A549 (cell line): ENCODE results near the gene ZBTB38. TPM values are rescaled to one million over a fixed set of nuclear protein-coding genes. Genes with fewer than 3 reads are reported as not detected.

Experiments used
- ATAC-seq, 2 experiments: fragments of 200-7000 bp in 1 of 2; fragments of >200 bp in 1 of 2; cut with Nextera tagmentation in 1 of 2; cut with Tn5 transposase in 1 of 2; 3 replicates each; pipeline versions ENCODE4 v1.8.0 to v1.9.1; 2018 to 2020; ENCODE audit warnings: mild to moderate bottlenecking in 1 of 2, moderate library complexity in 1 of 2
- CTCF ChIA-PET: fragments of 300-600 bp; sonication (Branson Sonifier 250); formaldehyde crosslinking; extraction: SDS; loops from one replicate; lab custom pipeline; 2021; ENCODE audit warnings: antibody characterized with exemption, inconsistent platforms; lab: Yijun Ruan, JAX
- POLR2A ChIA-PET: fragments of 350-600 bp; formaldehyde crosslinking; extraction: SDS; loops from one replicate; lab custom pipeline; 2021; ENCODE audit warnings: antibody characterized with exemption, inconsistent platforms; lab: Yijun Ruan, JAX
- DNase-seq, 2 experiments: peaks; one replicate each; pipeline versions ENCODE4 v3.0.0 to v3.0.0-alpha.2; 2011 to 2016; ENCODE audit warnings: low read depth in 1 of 2, low spot score in 1 of 2
- FAIRE-seq: peaks from 2 replicates; lab custom pipeline; 2011; peaks lifted over from hg19 to GRCh38; lab: Jason Lieb, UNC
- H3K27ac ChIP-seq, 2 experiments: fragments of >200 bp; sonication (Bioruptor Twin); formaldehyde crosslinking; 3 replicates each; pipeline ENCODE4 v1.5.1; 2016 to 2017
- H3K4me1 ChIP-seq: fragments of >200 bp; sonication (Bioruptor Twin); formaldehyde crosslinking; 3 replicates; pipeline ENCODE4 v1.6.1; 2016
- H3K4me2 ChIP-seq: fragments of >200 bp; sonication (Bioruptor Twin); formaldehyde crosslinking; 3 replicates; pipeline ENCODE4 v1.6.1; 2016
- H3K4me3 ChIP-seq: fragments of >200 bp; sonication (Bioruptor Twin); formaldehyde crosslinking; 3 replicates; pipeline ENCODE4 v1.5.1; 2016
- H3K9me3 ChIP-seq: fragments of >200 bp; sonication (Bioruptor Twin); formaldehyde crosslinking; 3 replicates; pipeline ENCODE4 v1.6.1; 2016
- EHF ChIP-seq: fragments of 250-450 bp; sonication (Bioruptor Pico); IDR thresholded peaks from 2 replicates; pipeline ENCODE4 v1.5.0; 2020; ENCODE audit warnings: mild to moderate bottlenecking
- EHMT2 ChIP-seq: fragments of 200-600 bp; sonication (generic); IDR thresholded peaks from 2 replicates; pipeline ENCODE4 v1.6.1; 2016; ENCODE audit warnings: antibody characterized with exemption, low read depth, mild to moderate bottlenecking, moderate library complexity
- EP300 ChIP-seq, 2 experiments: fragments of >200 bp; sonication (Bioruptor Twin); formaldehyde crosslinking; IDR thresholded peaks; 2 replicates in 1 of 2; 3 replicates in 1 of 2; pipeline ENCODE4 v1.6.1; 2016 to 2017
- ESRRA ChIP-seq: fragments of 150-350 bp; IDR thresholded peaks from 2 replicates; pipeline ENCODE4 v1.6.1; 2014; ENCODE audit warnings: mild to moderate bottlenecking, low read length, borderline replicate concordance
- FOSB ChIP-seq: fragments of 250-450 bp; sonication (Bioruptor Pico); IDR thresholded peaks from 2 replicates; pipeline ENCODE4 v1.5.0; 2020; ENCODE audit warnings: mild to moderate bottlenecking, moderate library complexity
- FOSL2 ChIP-seq, 2 experiments: fragments of 450-650 bp in 1 of 2; fragments of >200 bp in 1 of 2; sonication (Bioruptor Twin) in 1 of 2; formaldehyde crosslinking; IDR thresholded peaks; 2 replicates each; pipeline versions ENCODE4 v1.5.0 to v1.6.1; 2016 to 2020; ENCODE audit warnings: mild to moderate bottlenecking in 1 of 2, moderate library complexity in 1 of 2
- HES2 ChIP-seq: fragments of >200 bp; sonication (Bioruptor Twin); formaldehyde crosslinking; IDR thresholded peaks from 2 replicates; pipeline ENCODE4 v1.6.1; 2016
- HEYL ChIP-seq: fragments of 250-450 bp; sonication (Bioruptor Pico); IDR thresholded peaks from 2 replicates; pipeline ENCODE4 v1.8.0; 2021; ENCODE audit warnings: mild to moderate bottlenecking, moderate library complexity
- HOXB13 ChIP-seq: fragments of 250-450 bp; sonication (Bioruptor Pico); IDR thresholded peaks from 2 replicates; pipeline ENCODE4 v1.5.0; 2020; ENCODE audit warnings: low read depth, mild to moderate bottlenecking, moderate library complexity
- HOXB5 ChIP-seq: fragments of 250-450 bp; sonication (Bioruptor Pico); IDR thresholded peaks from 2 replicates; pipeline ENCODE4 v1.5.0; 2020; ENCODE audit warnings: mild to moderate bottlenecking, moderate library complexity
- JUN ChIP-seq, 2 experiments: fragments of >200 bp; sonication (Bioruptor Twin); formaldehyde crosslinking; IDR thresholded peaks; 2 replicates in 1 of 2; 3 replicates in 1 of 2; pipeline ENCODE4 v1.6.1; 2016 to 2017
- JUNB ChIP-seq: fragments of >200 bp; sonication (Bioruptor Twin); formaldehyde crosslinking; IDR thresholded peaks from 2 replicates; pipeline ENCODE4 v1.6.1; 2016
- KDM5A ChIP-seq: fragments of 200-600 bp; sonication (generic); IDR thresholded peaks from 2 replicates; pipeline ENCODE4 v1.6.1; 2016; ENCODE audit warnings: antibody characterized with exemption, mild to moderate bottlenecking
- MAFK ChIP-seq: fragments of 450-650 bp; IDR thresholded peaks from 2 replicates; pipeline ENCODE4 v1.6.1; 2014; ENCODE audit not compliant: partially characterized antibody
- MYC ChIP-seq: IDR thresholded peaks from 2 replicates; pipeline ENCODE4 v1.6.1; 2012; ENCODE audit warnings: mild to moderate bottlenecking, inconsistent platforms, low read length, improper control_type of control experiment, borderline replicate concordance
- NPAS2 ChIP-seq: fragments of 250-450 bp; sonication (Bioruptor Pico); IDR thresholded peaks from 2 replicates; pipeline ENCODE4 v1.8.0; 2022; ENCODE audit warnings: mild to moderate bottlenecking, moderate library complexity, borderline replicate concordance
- NR3C1 ChIP-seq: fragments of >200 bp; sonication (Bioruptor Twin); formaldehyde crosslinking; IDR thresholded peaks from 3 replicates; pipeline ENCODE4 v1.6.1; 2017
- PHF8 ChIP-seq: fragments of 200-600 bp; sonication (generic); IDR thresholded peaks from 2 replicates; pipeline ENCODE4 v1.6.1; 2016; ENCODE audit warnings: low read depth, mild to moderate bottlenecking, antibody characterized with exemption, moderate library complexity, borderline replicate concordance
- POLR2A ChIP-seq: IDR thresholded peaks from 2 replicates; pipeline ENCODE4 v1.6.1; 2012; ENCODE audit warnings: mild to moderate bottlenecking, low read length
- POLR2AphosphoS2 ChIP-seq: conservative IDR thresholded peaks from 2 replicates; pipeline ENCODE4 v1.6.1; 2012; ENCODE audit warnings: low read length, improper control_type of control experiment, inconsistent platforms
- RCOR1 ChIP-seq: fragments of 150-350 bp; IDR thresholded peaks from 2 replicates; pipeline ENCODE4 v1.6.1; 2014; ENCODE audit warnings: antibody characterized with exemption, low read length, low read depth
- SREBF2 ChIP-seq: fragments of 450-650 bp; IDR thresholded peaks from 2 replicates; pipeline ENCODE4 v1.6.1; 2014; ENCODE audit warnings: mild to moderate bottlenecking, moderate library complexity
- TFCP2L1 ChIP-seq: fragments of 250-450 bp; sonication (Bioruptor Pico); IDR thresholded peaks from 2 replicates; pipeline ENCODE4 v1.5.0; 2021; ENCODE audit warnings: mild to moderate bottlenecking
- USF2 ChIP-seq: fragments of 450-650 bp; IDR thresholded peaks from 2 replicates; pipeline ENCODE4 v1.6.1; 2014; ENCODE audit warnings: antibody characterized with exemption
- ZC3H11A ChIP-seq: fragments of 450-650 bp; IDR thresholded peaks from 2 replicates; pipeline ENCODE4 v1.6.1; 2014; ENCODE audit warnings: antibody characterized with exemption, mild to moderate bottlenecking
- WGBS: methylation state at CpG from one replicate; pipeline ENCODE4 v1.1.6; 2017; ENCODE audit errors: missing lambda C conversion rate; 5-methylcytosine and 5-hydroxymethylcytosine counted together
- polyA plus RNA-seq, 4 experiments: library from polyadenylated mRNA; depleted of rRNA in 3 of 4; stranded (reverse); fragments of >200 nt; fragmentation: RNase III in 1 of 4; extraction: RNeasy Plus Mini Kit Qiagen cat#74134 plus additional on column Dnase treatment in 1 of 4; gene quantifications; 2 replicates in 3 of 4; 3 replicates in 1 of 4; pipeline ENCODE4 v1.2.3, GENCODE V29; 2011 to 2017
- TF ChIP-seq, protein P1 (sequence below): IDR thresholded peaks from 2 replicates; pipeline ENCODE4 v1.6.1; 2012; ENCODE audit warnings: low read depth, borderline replicate concordance

ZBTB38 gene
- polyA plus RNA-seq, 2 of the 4 experiments (the other 2 are of a cell fraction): 72.0 to 110 TPM

DNA sequence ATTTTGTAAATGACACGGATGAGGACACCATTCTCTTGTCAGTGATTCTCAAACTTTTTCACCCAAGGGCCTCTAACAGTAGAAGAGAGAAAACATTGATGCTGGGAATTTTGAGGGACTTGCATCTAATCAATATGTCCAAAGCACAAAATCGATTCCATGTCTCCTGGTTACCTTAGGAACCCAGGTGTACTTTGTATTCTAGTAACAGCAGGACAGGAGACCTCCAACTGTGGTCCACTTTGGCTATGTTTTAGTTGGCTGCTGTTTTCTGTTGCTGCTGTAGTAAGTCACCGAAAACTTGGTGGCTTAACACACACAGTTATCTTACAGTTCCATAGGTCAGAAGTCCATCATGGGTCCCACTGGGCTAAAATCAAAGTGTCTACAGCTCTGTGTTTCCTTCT is 24.4 kb upstream of the ZBTB38 start:
- CTCF ChIA-PET: interaction anchor here (1.1 to 3.3 kb wide), 5 partner anchors 17 to 111 kb away, joined by 3 to 14 read pairs (median 6); no protein-coding TSS in a partner anchor
- no peak for ATAC-seq
- POLR2A ChIA-PET: no interaction called here

DNA sequence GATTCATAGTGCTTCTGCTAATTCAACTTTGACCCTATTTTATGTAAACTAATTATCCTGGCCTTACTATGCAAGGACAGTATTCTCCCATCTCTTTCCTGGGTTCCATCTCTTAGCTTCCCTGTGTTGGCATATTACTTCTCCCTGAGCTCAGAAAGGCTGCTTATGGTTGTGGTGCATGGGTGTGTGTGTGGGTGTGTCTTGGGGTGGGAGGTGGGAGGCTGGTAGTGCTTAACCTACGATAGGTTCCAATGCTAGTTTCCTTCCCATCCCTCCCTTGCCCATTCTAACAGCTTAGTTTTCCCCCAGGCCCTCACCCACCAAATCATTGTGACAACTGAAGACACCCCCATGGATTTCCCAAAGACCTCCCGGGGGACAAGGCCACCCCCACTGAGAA is 22.8 kb upstream of the ZBTB38 start:
- TF ChIP-seq ZC3H11A (no peak), FOSB (no peak), NPAS2 (CRISPR knock-in tag) (no peak), HOXB13 (CRISPR knock-in tag) (no peak), SREBF2 (no peak), USF2 (no peak), EP300 (IDR thresholded peaks at IDR 0.05) (no peak), HES2 (no peak)

More for the DNA sequence above, 24.4 kb upstream of the ZBTB38 start:
- Histone ChIP-seq H3K9me3 (peaks cover 4% of the 10 kb centered on the region; the same call in 1 of the 3 replicates), H3K4me2 (no peak overlapping the region), H3K27ac (peak overlapping the region in 1 of 2 experiments; percentile 11; a peak in 1 of 6 replicates), H3K4me1 (peaks cover 16% of the 10 kb centered on the region), H3K4me3 (no peak overlapping the region)
- 61% methylated on average over 3 of the region's 3 CpGs for WGBS
- no peak for FAIRE-seq
- DNase-seq: no peak
- TF ChIP-seq FOSB (no peak), MAFK (no peak), TFCP2L1 (CRISPR knock-in tag) (no peak), ESRRA (no peak), HOXB13 (CRISPR knock-in tag) (no peak), EHMT2 (no peak), POLR2A (no peak)
- TF ChIP-seq, protein P1, sequence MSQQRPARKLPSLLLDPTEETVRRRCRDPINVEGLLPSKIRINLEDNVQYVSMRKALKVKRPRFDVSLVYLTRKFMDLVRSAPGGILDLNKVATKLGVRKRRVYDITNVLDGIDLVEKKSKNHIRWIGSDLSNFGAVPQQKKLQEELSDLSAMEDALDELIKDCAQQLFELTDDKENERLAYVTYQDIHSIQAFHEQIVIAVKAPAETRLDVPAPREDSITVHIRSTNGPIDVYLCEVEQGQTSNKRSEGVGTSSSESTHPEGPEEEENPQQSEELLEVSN: no peak

GRCh38 chr3:141346007-141346406 is 22.3 kb upstream of the ZBTB38 start:
- 71% methylated on average over 4 of the region's 4 CpGs for WGBS
- no peak for FAIRE-seq

More for the DNA sequence above, 22.8 kb upstream of the ZBTB38 start:
- ATAC-seq (no peak), FAIRE-seq (no peak), DNase-seq (no peak)
- ChIA-PET CTCF (interaction anchor here (0.6 to 3.3 kb wide), 17 partner anchors 8 to 1638 kb away, joined by 3 to 14 read pairs (median 4); no protein-coding TSS in a partner anchor), POLR2A (no interaction called here)
- Histone ChIP-seq H3K4me3 (no peak overlapping the region), H3K4me2 (no peak overlapping the region), H3K27ac (peak overlapping the region; percentile 47 to 74; a peak in 4 of 6 replicates), H3K9me3 (peaks cover 4% of the 10 kb centered on the region; the same call in 1 of the 3 replicates), H3K4me1 (peaks cover 25% of the 10 kb centered on the region)
- WGBS: 80% methylated on average over 2 of the region's 2 CpGs

GRCh38 chr3:141346418-141346817 is 21.9 kb upstream of the ZBTB38 start:
- Histone ChIP-seq H3K4me1 (peaks cover 25% of the 10 kb centered on the region), H3K27ac (peak overlapping the region; percentile 47 to 74), H3K4me2 (peak overlapping the region; percentile 33; the same call in 2 of the 3 replicates), H3K9me3 (peaks cover 2% of the 10 kb centered on the region; the same call in 1 of the 3 replicates), H3K4me3 (no peak overlapping the region)
- DNase-seq: no peak
- no peak for FAIRE-seq
- no peak for ATAC-seq
- ChIA-PET CTCF (interaction anchor here (0.6 to 3.3 kb wide), 8 partner anchors 11 to 1637 kb away, joined by 3 to 14 read pairs (median 4); no protein-coding TSS in a partner anchor), POLR2A (no interaction called here)
- 61% methylated on average over 5 of the region's 5 CpGs for WGBS
- TF ChIP-seq NR3C1: no peak
- no peak for TF ChIP-seq RCOR1
- no peak for TF ChIP-seq HOXB5 (CRISPR knock-in tag)
- TF ChIP-seq JUN (IDR thresholded peaks at IDR 0.05): no peak
- TF ChIP-seq FOSL2 (IDR thresholded peaks at IDR 0.05): no peak
- no peak for TF ChIP-seq FOSL2 (CRISPR knock-in tag; IDR thresholded peaks at IDR 0.05)
- TF ChIP-seq POLR2AphosphoS2: no peak
- TF ChIP-seq USF2: no peak
- no peak for TF ChIP-seq HEYL (CRISPR knock-in tag)
- TF ChIP-seq TFCP2L1 (CRISPR knock-in tag): no peak
- no peak for TF ChIP-seq HES2
- no peak for TF ChIP-seq KDM5A
- no peak for TF ChIP-seq EHF (CRISPR knock-in tag)
- no peak for TF ChIP-seq MYC
- TF ChIP-seq PHF8: no peak
- TF ChIP-seq JUNB: no peak
- TF ChIP-seq ESRRA: no peak

More at GRCh38 chr3:141346007-141346406, 22.3 kb upstream of the ZBTB38 start:
- Histone ChIP-seq H3K4me2 (peak overlapping the region; percentile 33; the same call in 2 of the 3 replicates), H3K4me1 (peaks cover 25% of the 10 kb centered on the region), H3K27ac (peak overlapping the region; percentile 47 to 74), H3K9me3 (peaks cover 4% of the 10 kb centered on the region; the same call in 1 of the 3 replicates), H3K4me3 (no peak overlapping the region)
- ChIA-PET POLR2A (no interaction called here), CTCF (interaction anchor here (0.6 to 3.3 kb wide), 13 partner anchors 8 to 1637 kb away, joined by 3 to 14 read pairs (median 4); no protein-coding TSS in a partner anchor)
- TF ChIP-seq NPAS2 (CRISPR knock-in tag) (no peak), EP300 (IDR thresholded peaks at IDR 0.05) (no peak)
- no peak for ATAC-seq
- no peak for DNase-seq
